D721Med (cell line): ENCODE measurements around the gene TSPOAP1.
"Not testable (repeated sequence)": the region's sequence is repeated elsewhere in the genome, so short reads cannot be mapped to it uniquely, and the experiment has no call there.

Experiments
- DNase-seq: peaks from one replicate; pipeline ENCODE4 v3.0.0; 2011; ENCODE audit warnings: low spot score; ENCODE audit not compliant: insufficient read length
- FAIRE-seq: peaks from 2 replicates; lab custom pipeline; 2011; peaks lifted over from hg19 to GRCh38; lab: Jason Lieb, UNC
- TF ChIP-seq, protein P1 (sequence below): IDR thresholded peaks from 2 replicates; pipeline ENCODE4 v1.5.1; 2012; ENCODE audit warnings: mild to moderate bottlenecking, control low read depth; ENCODE audit not compliant: insufficient read depth; ENCODE audit errors: missing control alignments

TSPOAP1 gene

DNA sequence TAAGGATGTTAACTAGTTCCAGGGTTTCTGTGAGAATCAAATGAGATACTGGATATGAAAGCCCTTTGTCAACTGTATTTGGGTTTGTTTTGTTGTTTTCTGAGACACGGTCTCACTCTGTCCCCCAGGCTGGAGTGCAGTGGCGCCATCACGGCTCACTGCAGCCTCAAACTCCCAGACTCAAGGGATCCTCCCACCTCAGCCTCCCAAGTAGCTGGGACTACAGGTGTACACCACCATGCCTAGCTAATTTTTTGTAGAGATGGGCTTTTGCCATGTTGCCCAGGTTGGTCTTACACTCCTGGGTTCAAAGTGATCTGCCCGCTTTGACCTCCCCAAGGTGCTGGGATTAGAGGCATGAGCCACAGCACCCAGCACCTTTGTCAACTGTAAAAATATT, 14.5 kb upstream of the TSPOAP1 start:
- TF ChIP-seq, protein P1, sequence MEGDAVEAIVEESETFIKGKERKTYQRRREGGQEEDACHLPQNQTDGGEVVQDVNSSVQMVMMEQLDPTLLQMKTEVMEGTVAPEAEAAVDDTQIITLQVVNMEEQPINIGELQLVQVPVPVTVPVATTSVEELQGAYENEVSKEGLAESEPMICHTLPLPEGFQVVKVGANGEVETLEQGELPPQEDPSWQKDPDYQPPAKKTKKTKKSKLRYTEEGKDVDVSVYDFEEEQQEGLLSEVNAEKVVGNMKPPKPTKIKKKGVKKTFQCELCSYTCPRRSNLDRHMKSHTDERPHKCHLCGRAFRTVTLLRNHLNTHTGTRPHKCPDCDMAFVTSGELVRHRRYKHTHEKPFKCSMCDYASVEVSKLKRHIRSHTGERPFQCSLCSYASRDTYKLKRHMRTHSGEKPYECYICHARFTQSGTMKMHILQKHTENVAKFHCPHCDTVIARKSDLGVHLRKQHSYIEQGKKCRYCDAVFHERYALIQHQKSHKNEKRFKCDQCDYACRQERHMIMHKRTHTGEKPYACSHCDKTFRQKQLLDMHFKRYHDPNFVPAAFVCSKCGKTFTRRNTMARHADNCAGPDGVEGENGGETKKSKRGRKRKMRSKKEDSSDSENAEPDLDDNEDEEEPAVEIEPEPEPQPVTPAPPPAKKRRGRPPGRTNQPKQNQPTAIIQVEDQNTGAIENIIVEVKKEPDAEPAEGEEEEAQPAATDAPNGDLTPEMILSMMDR: no peak
- DNase-seq: no peak
- FAIRE-seq: no peak

GRCh38 chr17:58341861-58342475, 13.4 kb upstream of the TSPOAP1 start:
- TF ChIP-seq, protein P1: no peak
- FAIRE-seq: no peak
- no peak for DNase-seq

GRCh38 chr17:58341136-58341860, 12.7 kb upstream of the TSPOAP1 start:
- not testable (repeated sequence) for DNase-seq, FAIRE-seq

DNA sequence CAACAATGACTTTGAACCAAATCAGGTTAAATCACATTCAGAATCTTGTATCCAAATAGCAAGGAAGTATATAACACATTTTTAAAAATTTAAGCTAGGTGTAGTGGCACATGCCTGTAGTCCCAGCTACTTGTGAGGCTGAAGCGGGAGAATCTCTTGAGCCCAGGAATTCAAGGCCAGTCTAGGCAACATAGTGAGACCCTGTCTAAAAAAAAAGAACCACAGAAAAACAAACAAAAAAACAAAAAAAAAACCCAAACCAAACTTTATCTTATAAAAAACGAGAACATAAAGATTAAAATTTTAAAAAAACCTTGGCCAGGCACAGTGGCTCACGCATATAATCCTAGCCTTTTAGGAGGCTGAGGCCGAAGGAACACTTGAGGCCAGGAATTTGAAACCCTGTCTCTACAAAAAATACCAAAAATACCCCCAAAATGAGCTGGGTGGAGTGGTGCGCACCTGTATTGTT, 11.8 kb upstream of the TSPOAP1 start:
- no peak for DNase-seq
- TF ChIP-seq, protein P1: no peak
- no peak for FAIRE-seq

DNA sequence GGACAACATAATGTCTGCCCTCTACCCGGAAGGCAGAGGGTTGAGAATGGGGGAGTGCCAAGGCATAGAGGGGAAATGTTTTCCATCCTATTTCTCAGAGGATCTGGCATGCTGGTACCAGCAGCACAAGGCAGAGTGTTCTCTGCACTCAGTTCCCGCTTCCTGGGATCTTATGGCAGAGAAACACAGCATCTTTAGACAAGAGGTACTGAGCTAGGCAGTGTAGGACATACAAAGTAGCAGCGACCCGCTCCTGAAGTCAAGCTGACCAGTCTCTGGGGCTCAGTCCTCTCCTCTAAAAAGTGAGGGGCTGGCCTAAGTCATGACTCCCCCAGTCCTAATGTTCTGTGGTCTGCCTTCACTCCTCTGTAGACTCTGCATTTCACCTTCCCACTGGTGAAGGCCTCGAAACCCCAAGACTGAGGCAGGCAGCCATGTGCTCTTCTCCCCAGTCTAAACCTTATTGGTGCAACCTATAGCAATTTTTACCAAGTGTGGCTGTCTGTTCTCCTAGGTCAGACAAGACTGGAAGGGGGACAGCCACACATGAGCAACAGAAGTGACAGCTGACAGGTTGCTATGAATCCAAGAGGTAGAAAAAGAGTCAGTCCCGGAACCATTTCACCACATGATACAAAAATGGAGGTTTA, 11.3 kb upstream of the TSPOAP1 start:
- DNase-seq: peak; percentile 12
- TF ChIP-seq, protein P1: no peak
- FAIRE-seq: no peak

DNA sequence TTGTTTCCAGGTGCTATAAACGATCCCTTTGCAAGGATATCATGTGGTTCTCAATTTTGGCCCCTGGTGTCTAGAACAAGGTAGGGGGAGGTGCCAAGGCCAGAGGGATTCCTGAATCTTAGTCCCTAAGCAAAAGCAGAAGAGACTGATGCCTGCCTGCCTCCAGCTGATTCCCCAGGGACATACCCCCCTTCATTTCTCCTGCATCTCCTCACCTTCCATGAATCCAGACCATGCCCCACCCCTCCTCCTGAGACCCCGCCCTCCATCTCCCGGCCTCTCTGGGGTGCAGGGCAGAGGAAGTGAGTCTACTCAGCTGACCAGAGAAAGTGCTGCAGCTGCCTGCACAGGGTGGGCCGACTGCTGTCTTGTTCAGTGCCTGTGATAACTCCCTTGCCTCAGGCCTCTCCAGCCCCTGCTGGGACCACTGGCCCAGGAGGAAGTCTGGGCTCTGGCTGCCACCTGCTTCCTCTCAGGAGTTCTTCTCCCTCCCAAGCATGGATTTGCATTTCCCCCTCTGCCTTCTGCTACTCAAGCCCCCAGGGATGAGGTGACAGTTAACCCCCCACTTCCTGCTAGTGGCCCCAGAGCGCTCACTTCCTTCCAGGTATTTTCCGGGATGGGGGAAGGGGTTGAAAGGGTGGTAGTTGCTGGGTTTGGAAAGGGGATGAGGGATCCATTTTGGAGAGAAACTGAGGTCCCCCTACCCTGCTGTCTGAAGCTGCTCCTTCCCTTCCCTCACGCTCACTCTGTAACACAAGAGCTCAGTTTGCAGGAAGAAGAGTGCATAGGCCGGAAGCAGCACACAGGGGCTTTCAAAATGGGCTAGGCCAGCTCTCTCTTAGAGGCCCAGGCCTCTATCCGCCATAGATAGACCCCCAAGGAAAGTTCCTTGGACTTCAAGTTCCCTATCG, 10.5 kb upstream of the TSPOAP1 start:
- no peak for FAIRE-seq
- TF ChIP-seq, protein P1: no peak
- no peak for DNase-seq

GRCh38 chr17:58338454-58338840, 9.9 kb upstream of the TSPOAP1 start:
- TF ChIP-seq, protein P1: no peak
- FAIRE-seq (no peak), DNase-seq (no peak)
